Measurements from ENCODE around the gene NRCAM. TPM values are rescaled to one million over a fixed set of nuclear protein-coding genes. Genes with fewer than 3 reads are reported as not detected.

Gene NRCAM
- total RNA-seq, 1 experiment from 2014 or later: 2.7 TPM

DNA sequence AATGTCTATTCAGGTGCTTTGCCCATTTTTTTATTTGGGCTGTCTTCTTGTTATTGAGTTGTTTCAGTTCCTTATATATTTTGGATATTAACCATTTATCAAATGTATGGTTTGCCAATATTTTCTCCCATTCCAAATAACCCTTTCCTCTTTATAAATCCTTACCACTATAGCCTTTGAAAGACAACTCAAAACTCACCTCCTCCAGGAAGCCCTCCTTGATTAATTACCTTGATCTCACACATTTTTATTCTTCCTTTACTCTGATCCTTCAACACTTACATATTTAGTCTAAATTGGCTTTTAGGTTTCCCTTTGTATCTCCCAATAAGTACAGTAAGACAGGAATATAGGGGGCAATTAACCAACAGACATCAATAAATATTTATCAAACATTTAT, 42.9 kb downstream of the NRCAM start (continued):
- TF ChIP-seq, protein P1, sequence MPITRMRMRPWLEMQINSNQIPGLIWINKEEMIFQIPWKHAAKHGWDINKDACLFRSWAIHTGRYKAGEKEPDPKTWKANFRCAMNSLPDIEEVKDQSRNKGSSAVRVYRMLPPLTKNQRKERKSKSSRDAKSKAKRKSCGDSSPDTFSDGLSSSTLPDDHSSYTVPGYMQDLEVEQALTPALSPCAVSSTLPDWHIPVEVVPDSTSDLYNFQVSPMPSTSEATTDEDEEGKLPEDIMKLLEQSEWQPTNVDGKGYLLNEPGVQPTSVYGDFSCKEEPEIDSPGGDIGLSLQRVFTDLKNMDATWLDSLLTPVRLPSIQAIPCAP (CRISPR knock-in tag; IDR thresholded peaks at IDR 0.05): no peak
- no peak for TF ChIP-seq NR3C1 (CRISPR knock-in tag; conservative IDR thresholded peaks at IDR 0.05; ENCODE audit: low read depth)

DNA sequence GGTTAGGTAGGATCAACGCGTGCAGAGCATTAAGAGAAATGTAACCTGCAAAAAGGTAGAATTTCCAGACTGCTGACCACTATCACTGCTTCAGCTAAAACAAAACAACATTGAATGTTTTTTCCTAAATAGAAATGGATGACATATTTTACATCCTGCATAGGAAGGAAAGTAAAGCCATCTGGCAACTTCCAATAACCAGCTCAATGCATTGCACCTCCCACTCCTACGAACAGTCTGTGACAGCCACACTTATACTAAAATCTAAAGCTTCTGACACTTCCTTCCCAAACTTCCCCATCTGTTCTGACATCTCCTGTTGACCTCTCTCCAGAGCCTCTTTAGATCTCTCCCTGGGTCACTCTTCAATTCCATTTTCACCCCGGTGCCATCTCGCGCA, 47.1 kb downstream of the NRCAM start:
- CTCF ChIA-PET: interaction anchor here (0.6 kb wide), 1 partner anchor 187 kb away, joined by 3 read pairs; no protein-coding TSS in a partner anchor
- POLR2A ChIA-PET: interaction anchor here (0.6 to 1.1 kb wide), 2 partner anchors 14 to 23 kb away, joined by 3 to 4 read pairs; no protein-coding TSS in a partner anchor

DNA sequence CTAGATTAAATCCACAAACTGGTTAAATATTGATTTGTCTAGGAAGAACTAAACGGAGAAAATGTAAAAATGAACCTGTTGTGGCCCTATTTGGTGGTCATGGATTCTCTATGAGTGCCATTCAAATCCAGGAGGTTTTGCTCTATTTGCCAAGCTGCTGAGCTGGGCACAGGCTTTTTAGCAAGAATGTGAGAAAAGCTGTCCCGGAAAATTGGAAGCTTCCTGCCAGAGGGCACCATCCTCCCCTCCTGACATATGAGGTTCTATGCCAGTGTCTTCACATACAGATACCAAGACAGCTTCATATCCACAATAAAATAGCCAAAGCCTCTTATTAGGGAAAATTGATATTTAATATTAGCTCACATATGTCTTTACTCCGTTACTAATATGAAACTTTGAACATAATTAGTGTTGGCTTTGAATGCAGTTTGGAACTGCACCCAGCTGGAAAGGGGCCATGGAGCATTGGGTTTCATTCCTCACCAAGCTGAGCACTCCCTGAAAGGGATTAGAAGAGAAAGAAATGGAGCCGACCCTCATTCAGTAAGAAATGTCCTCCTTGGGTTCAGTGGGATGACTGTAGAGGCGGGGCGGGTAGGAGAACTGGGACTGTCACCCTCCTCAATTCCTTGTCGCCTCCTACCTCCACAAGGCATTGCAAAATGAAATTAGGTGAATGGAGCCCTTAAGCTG, 47.8 kb downstream of the NRCAM start:
- ChIA-PET POLR2A (interaction anchor here (0.6 to 1.1 kb wide), 2 partner anchors 15 to 23 kb away, joined by 3 to 4 read pairs; no protein-coding TSS in a partner anchor), CTCF (interaction anchor here (0.6 kb wide), 1 partner anchor 187 kb away, joined by 3 read pairs; no protein-coding TSS in a partner anchor)
- TF ChIP-seq MXD4 (CRISPR knock-in tag; IDR thresholded peaks at IDR 0.05; ENCODE audit: borderline replicate concordance) (no peak), PRRX2 (CRISPR knock-in tag; IDR thresholded peaks at IDR 0.05) (no peak)
- no peaks in the 10 kb centered on the region for H3K36me3 Mint-ChIP-seq
- H3K4me1 Mint-ChIP-seq: no peaks in the 10 kb centered on the region
- ATAC-seq (no peak), DNase-seq (ENCODE audit: low spot score) (no peak)
- H3K27ac Mint-ChIP-seq: no peak overlapping the region
- no peak overlapping the region for H3K4me3 Mint-ChIP-seq
- H3K27me3 Mint-ChIP-seq (ENCODE audit: low read depth): no peaks in the 10 kb centered on the region
- no peaks in the 10 kb centered on the region for H3K9me3 Mint-ChIP-seq

More for the DNA sequence above, 47.1 kb downstream of the NRCAM start:
- no peak for ATAC-seq
- no peaks in the 10 kb centered on the region for H3K9me3 Mint-ChIP-seq
- H3K4me1 Mint-ChIP-seq: peaks cover 4% of the 10 kb centered on the region
- H3K36me3 Mint-ChIP-seq: no peaks in the 10 kb centered on the region
- H3K4me3 Mint-ChIP-seq: no peak overlapping the region
- TF ChIP-seq, protein P2, sequence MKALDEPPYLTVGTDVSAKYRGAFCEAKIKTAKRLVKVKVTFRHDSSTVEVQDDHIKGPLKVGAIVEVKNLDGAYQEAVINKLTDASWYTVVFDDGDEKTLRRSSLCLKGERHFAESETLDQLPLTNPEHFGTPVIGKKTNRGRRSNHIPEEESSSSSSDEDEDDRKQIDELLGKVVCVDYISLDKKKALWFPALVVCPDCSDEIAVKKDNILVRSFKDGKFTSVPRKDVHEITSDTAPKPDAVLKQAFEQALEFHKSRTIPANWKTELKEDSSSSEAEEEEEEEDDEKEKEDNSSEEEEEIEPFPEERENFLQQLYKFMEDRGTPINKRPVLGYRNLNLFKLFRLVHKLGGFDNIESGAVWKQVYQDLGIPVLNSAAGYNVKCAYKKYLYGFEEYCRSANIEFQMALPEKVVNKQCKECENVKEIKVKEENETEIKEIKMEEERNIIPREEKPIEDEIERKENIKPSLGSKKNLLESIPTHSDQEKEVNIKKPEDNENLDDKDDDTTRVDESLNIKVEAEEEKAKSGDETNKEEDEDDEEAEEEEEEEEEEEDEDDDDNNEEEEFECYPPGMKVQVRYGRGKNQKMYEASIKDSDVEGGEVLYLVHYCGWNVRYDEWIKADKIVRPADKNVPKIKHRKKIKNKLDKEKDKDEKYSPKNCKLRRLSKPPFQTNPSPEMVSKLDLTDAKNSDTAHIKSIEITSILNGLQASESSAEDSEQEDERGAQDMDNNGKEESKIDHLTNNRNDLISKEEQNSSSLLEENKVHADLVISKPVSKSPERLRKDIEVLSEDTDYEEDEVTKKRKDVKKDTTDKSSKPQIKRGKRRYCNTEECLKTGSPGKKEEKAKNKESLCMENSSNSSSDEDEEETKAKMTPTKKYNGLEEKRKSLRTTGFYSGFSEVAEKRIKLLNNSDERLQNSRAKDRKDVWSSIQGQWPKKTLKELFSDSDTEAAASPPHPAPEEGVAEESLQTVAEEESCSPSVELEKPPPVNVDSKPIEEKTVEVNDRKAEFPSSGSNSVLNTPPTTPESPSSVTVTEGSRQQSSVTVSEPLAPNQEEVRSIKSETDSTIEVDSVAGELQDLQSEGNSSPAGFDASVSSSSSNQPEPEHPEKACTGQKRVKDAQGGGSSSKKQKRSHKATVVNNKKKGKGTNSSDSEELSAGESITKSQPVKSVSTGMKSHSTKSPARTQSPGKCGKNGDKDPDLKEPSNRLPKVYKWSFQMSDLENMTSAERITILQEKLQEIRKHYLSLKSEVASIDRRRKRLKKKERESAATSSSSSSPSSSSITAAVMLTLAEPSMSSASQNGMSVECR (CRISPR knock-in tag; IDR thresholded peaks at IDR 0.05; ENCODE audit: borderline replicate concordance): no peak
- TF ChIP-seq, protein P3, sequence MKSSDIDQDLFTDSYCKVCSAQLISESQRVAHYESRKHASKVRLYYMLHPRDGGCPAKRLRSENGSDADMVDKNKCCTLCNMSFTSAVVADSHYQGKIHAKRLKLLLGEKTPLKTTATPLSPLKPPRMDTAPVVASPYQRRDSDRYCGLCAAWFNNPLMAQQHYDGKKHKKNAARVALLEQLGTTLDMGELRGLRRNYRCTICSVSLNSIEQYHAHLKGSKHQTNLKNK (CRISPR knock-in tag; IDR thresholded peaks at IDR 0.05): no peak
- TF ChIP-seq CBFB (CRISPR knock-in tag; IDR thresholded peaks at IDR 0.05; ENCODE audit: low read depth) (no peak), NFE2L1 (CRISPR knock-in tag; IDR thresholded peaks at IDR 0.05) (no peak), TEAD1 (CRISPR knock-in tag; IDR thresholded peaks at IDR 0.05) (no peak), FOXK1 (CRISPR knock-in tag; IDR thresholded peaks at IDR 0.05) (no peak), SMAD4 (CRISPR knock-in tag; IDR thresholded peaks at IDR 0.05) (no peak)
- TF ChIP-seq, protein P4, sequence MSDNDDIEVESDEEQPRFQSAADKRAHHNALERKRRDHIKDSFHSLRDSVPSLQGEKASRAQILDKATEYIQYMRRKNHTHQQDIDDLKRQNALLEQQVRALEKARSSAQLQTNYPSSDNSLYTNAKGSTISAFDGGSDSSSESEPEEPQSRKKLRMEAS (CRISPR knock-in tag; IDR thresholded peaks at IDR 0.05): no peak
- TF ChIP-seq, protein P5, sequence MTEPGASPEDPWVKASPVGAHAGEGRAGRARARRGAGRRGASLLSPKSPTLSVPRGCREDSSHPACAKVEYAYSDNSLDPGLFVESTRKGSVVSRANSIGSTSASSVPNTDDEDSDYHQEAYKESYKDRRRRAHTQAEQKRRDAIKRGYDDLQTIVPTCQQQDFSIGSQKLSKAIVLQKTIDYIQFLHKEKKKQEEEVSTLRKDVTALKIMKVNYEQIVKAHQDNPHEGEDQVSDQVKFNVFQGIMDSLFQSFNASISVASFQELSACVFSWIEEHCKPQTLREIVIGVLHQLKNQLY (CRISPR knock-in tag; IDR thresholded peaks at IDR 0.05): no peak
- TF ChIP-seq, protein P1 (CRISPR knock-in tag; IDR thresholded peaks at IDR 0.05): no peak
- no peaks in the 10 kb centered on the region for H3K27me3 Mint-ChIP-seq (ENCODE audit: low read depth)
- no peak for DNase-seq (ENCODE audit: low spot score)
- H3K27ac Mint-ChIP-seq: no peak overlapping the region
